GM23248 (cell line): ENCODE measurements around the gene MED29. TPM values are rescaled to one million over a fixed set of nuclear protein-coding genes. Genes with fewer than 3 reads are reported as not detected.
A peak's percentile ranks its signal among the peaks of the same experiment; 100 is the strongest.

Experiments used
- DNase-seq: peaks from one replicate; pipeline ENCODE4 v3.0.0-alpha.2; 2015
- H2AFZ ChIP-seq: fragments of 200-600 bp; sonication (generic); 2 replicates; pipeline ENCODE4 v1.6.1; 2016; ENCODE audit warnings: antibody characterized with exemption
- H3F3A ChIP-seq: fragments of 200-600 bp; sonication (generic); 2 replicates; pipeline ENCODE4 v1.6.1; 2016; ENCODE audit warnings: mild to moderate bottlenecking, antibody characterized with exemption, mixed run types; ENCODE audit not compliant: insufficient read depth
- H3K27ac ChIP-seq: fragments of 200-600 bp; sonication (generic); 2 replicates; pipeline ENCODE4 v1.5.1; 2016; ENCODE audit warnings: mild to moderate bottlenecking
- H3K27me3 ChIP-seq: fragments of 200-600 bp; sonication (generic); replicated peaks from 2 replicates; pipeline ENCODE4 v1.6.1; 2016; ENCODE audit warnings: mild to moderate bottlenecking; ENCODE audit not compliant: insufficient read depth
- H3K36me3 ChIP-seq: fragments of 200-600 bp; sonication (generic); 2 replicates; pipeline ENCODE4 v1.6.1; 2016; ENCODE audit warnings: low read depth, mild to moderate bottlenecking
- H3K4me1 ChIP-seq: fragments of 200-600 bp; sonication (generic); 2 replicates; pipeline ENCODE4 v1.6.1; 2016; ENCODE audit warnings: mild to moderate bottlenecking; ENCODE audit not compliant: insufficient read depth
- H3K4me2 ChIP-seq: fragments of 200-600 bp; sonication (generic); one replicate; pipeline ENCODE4 v1.6.1; 2016; ENCODE audit warnings: mild to moderate bottlenecking; ENCODE audit not compliant: unreplicated experiment
- H3K4me3 ChIP-seq: fragments of 200-600 bp; sonication (generic); 2 replicates; pipeline ENCODE4 v1.5.1; 2016; ENCODE audit warnings: mild to moderate bottlenecking
- H3K79me2 ChIP-seq: fragments of 200-600 bp; sonication (generic); 2 replicates; pipeline ENCODE4 v1.6.1; 2016; ENCODE audit warnings: mild to moderate bottlenecking; ENCODE audit not compliant: insufficient read depth
- H3K9ac ChIP-seq: fragments of 200-600 bp; sonication (generic); 2 replicates; pipeline ENCODE4 v1.6.1; 2016; ENCODE audit warnings: mild to moderate bottlenecking
- H3K9me2 ChIP-seq: fragments of 200-600 bp; sonication (generic); 2 replicates; pipeline ENCODE4 v1.6.1; 2016; ENCODE audit warnings: mixed run types, mild to moderate bottlenecking, moderate library complexity; ENCODE audit not compliant: insufficient read depth
- H3K9me3 ChIP-seq: fragments of 200-600 bp; sonication (generic); one replicate; pipeline ENCODE4 v1.6.1; 2017; ENCODE audit warnings: low read depth
- H4K20me1 ChIP-seq: fragments of 200-600 bp; sonication (generic); 2 replicates; pipeline ENCODE4 v1.6.0; 2016; ENCODE audit not compliant: insufficient read depth
- EZH2 ChIP-seq: fragments of 200-600 bp; sonication (generic); IDR thresholded peaks from 2 replicates; pipeline ENCODE4 v1.6.1; 2018; ENCODE audit warnings: antibody characterized with exemption, mild to moderate bottlenecking; ENCODE audit not compliant: insufficient read depth, poor library complexity, severe bottlenecking
- EZH2phosphoT487 ChIP-seq: fragments of 200-600 bp; sonication (generic); IDR thresholded peaks from 2 replicates; pipeline ENCODE4 v1.6.1; 2018; ENCODE audit warnings: antibody characterized with exemption, moderate library complexity, mild to moderate bottlenecking, low read depth; ENCODE audit not compliant: insufficient read depth
- WGBS, 2 experiments: methylation state at CpG; one replicate each; pipeline ENCODE4 v1.1.6; 2015 to 2017; ENCODE audit warnings: low lambda C conversion rate in 2 of 2, low coverage in 1 of 2; ENCODE audit errors: missing lambda C conversion rate in 2 of 2; 5-methylcytosine and 5-hydroxymethylcytosine counted together
- in situ Hi-C: fragments of 300-500 bp; cut with MboI; formaldehyde crosslinking; loops from 2 replicates; pipeline ENCODE4 v1.15.0; 2020
- polyA plus RNA-seq: library from polyadenylated mRNA; unstranded; fragments of >200 nt; fragmentation: Nextera tagmentation; extraction: Ambion mirVana; gene quantifications from 2 replicates; pipeline ENCODE4 v1.2.1, GENCODE V29; 2016
- total RNA-seq: library from RNA; depleted of rRNA; stranded (reverse); fragments of >200 nt; shearing (Covaris generic); gene quantifications from 2 replicates; pipeline ENCODE4 v1.2.3, GENCODE V29; 2014

The MED29 gene
- total and polyA plus RNA-seq, 2 experiments from 2014 or later: 27.7 to 39.2 TPM

- H3K27ac ChIP-seq: peak overlapping the region; percentile 92; the same call in 1 of the 2 replicates
- H3K27me3 ChIP-seq: no peaks in the 10 kb centered on the region
- no peaks in the 10 kb centered on the region for H3K9me2 ChIP-seq
- peak overlapping the region; percentile 99 for H3K9ac ChIP-seq
- in situ Hi-C loops: no loop called here
- no peak overlapping the region for H2AFZ ChIP-seq
- H4K20me1 ChIP-seq: no peaks in the 10 kb centered on the region
- TF ChIP-seq EZH2 (no peak), EZH2phosphoT487 (no peak)
- peaks cover 18% of the 10 kb centered on the region; the same call in 1 of the 2 replicates for H3K36me3 ChIP-seq
- H3F3A ChIP-seq: peaks cover 9% of the 10 kb centered on the region
- H3K4me2 ChIP-seq: peak overlapping the region; percentile 100
- peaks cover 12% of the 10 kb centered on the region for H3K4me1 ChIP-seq
- no peaks in the 10 kb centered on the region for H3K9me3 ChIP-seq
- DNase-seq: no peak
- H3K4me3 ChIP-seq: peak overlapping the region; percentile 96
- WGBS, 2 experiments: 67% methylated on average over 12 to 13 of the region's 13 CpGs
- H3K79me2 ChIP-seq: peaks cover 48% of the 10 kb centered on the region
Measured at GRCh38 chr19:39389631-39390414, 1.4 kb upstream of the MED29 start.

- Histone ChIP-seq H3K9ac (peak overlapping the region; percentile 99), H3K27ac (peak overlapping the region; percentile 92), H3F3A (peaks cover 9% of the 10 kb centered on the region), H3K9me3 (no peaks in the 10 kb centered on the region), H3K79me2 (peaks cover 48% of the 10 kb centered on the region), H2AFZ (peak overlapping the region; percentile 79), H4K20me1 (no peaks in the 10 kb centered on the region), H3K27me3 (no peaks in the 10 kb centered on the region), H3K4me3 (peak overlapping the region; percentile 96), H3K9me2 (no peaks in the 10 kb centered on the region), H3K4me2 (peak overlapping the region; percentile 100), H3K36me3 (peaks cover 18% of the 10 kb centered on the region; the same call in 1 of the 2 replicates), H3K4me1 (peaks cover 12% of the 10 kb centered on the region)
- DNase-seq: peak; percentile 75
- WGBS, 2 experiments: 1 to 2% methylated on average over 10 of the region's 10 CpGs
- in situ Hi-C loops: no loop called here
- TF ChIP-seq EZH2phosphoT487: no peak
- no peak for TF ChIP-seq EZH2
Measured at GRCh38 chr19:39390451-39390750, 777 bp upstream of the MED29 start.

- H3K4me2 ChIP-seq: peak overlapping the region; percentile 62
- H2AFZ ChIP-seq: no peak overlapping the region
- peaks cover 14% of the 10 kb centered on the region for H3K79me2 ChIP-seq
- no peaks in the 10 kb centered on the region for H3K27me3 ChIP-seq
- no peaks in the 10 kb centered on the region for H4K20me1 ChIP-seq
- H3K4me3 ChIP-seq: peak overlapping the region; percentile 24
- TF ChIP-seq EZH2 (no peak), EZH2phosphoT487 (no peak)
- H3K9me3 ChIP-seq: no peaks in the 10 kb centered on the region
- peak; percentile 91 for DNase-seq
- peaks cover 27% of the 10 kb centered on the region for H3K4me1 ChIP-seq
- no peaks in the 10 kb centered on the region for H3K9me2 ChIP-seq
- peak overlapping the region; percentile 98 for H3K27ac ChIP-seq
- in situ Hi-C loops: no loop called here
- peaks cover 38% of the 10 kb centered on the region for H3F3A ChIP-seq
- peak overlapping the region; percentile 84 for H3K9ac ChIP-seq
- WGBS, 2 experiments: 27 to 45% methylated on average over 13 to 16 of the region's 17 CpGs
- H3K36me3 ChIP-seq: 0 out of 2 replicates have a peak, but pooled peaks cover 5% of the 10 kb centered on the region
Measured at GRCh38 chr19:39397360-39398296, 6.5 kb downstream of the MED29 start.

- in situ Hi-C loops: no loop called here
- Histone ChIP-seq H4K20me1 (no peaks in the 10 kb centered on the region), H3K9ac (peak overlapping the region; percentile 84), H2AFZ (no peak overlapping the region), H3K4me1 (peaks cover 35% of the 10 kb centered on the region), H3K79me2 (peaks cover 8% of the 10 kb centered on the region), H3K9me2 (no peaks in the 10 kb centered on the region), H3K4me3 (peak overlapping the region; percentile 24), H3F3A (peaks cover 38% of the 10 kb centered on the region), H3K27ac (peak overlapping the region; percentile 98), H3K36me3 (0 out of 2 replicates have a peak, but pooled peaks cover 5% of the 10 kb centered on the region), H3K27me3 (no peaks in the 10 kb centered on the region), H3K4me2 (peak overlapping the region; percentile 62), H3K9me3 (no peaks in the 10 kb centered on the region)
- 17 to 21% methylated on average over 10 to 11 of the region's 11 CpGs for WGBS, 2 experiments
- no peak for TF ChIP-seq EZH2phosphoT487
- no peak for TF ChIP-seq EZH2
- DNase-seq: peak; percentile 97
Measured at GRCh38 chr19:39398297-39398864, 7.2 kb downstream of the MED29 start.
